Neural progenitor cell (in vitro differentiated cells): Measurements from ENCODE around the gene KIAA0753.

Source experiments
- CTCF ChIP-seq: fragments of 200-600 bp; sonication (generic); IDR thresholded peaks from 2 replicates; pipeline ENCODE4 v1.5.1; 2017; ENCODE audit warnings: antibody characterized with exemption, mild to moderate bottlenecking
- EZH2 ChIP-seq: fragments of 200-600 bp; sonication (generic); IDR thresholded peaks from 2 replicates; pipeline ENCODE4 v1.6.1; 2017; ENCODE audit warnings: antibody characterized with exemption, mild to moderate bottlenecking, moderate library complexity
- EZH2phosphoT487 ChIP-seq: fragments of 200-600 bp; sonication (generic); IDR thresholded peaks from 2 replicates; pipeline ENCODE4 v1.6.1; 2017; ENCODE audit warnings: antibody characterized with exemption

- no peak for TF ChIP-seq CTCF
- TF ChIP-seq EZH2: no peak
- TF ChIP-seq EZH2phosphoT487: no peak
Observed at GRCh38 chr17:6573982-6574686, 66.4 kb downstream of the KIAA0753 start.
